ENCODE data around the gene BTN1A1. TPM values are rescaled to one million over a fixed set of nuclear protein-coding genes. Genes with fewer than 3 reads are reported as not detected.

Gene BTN1A1
- total RNA-seq, 1 donor from 2014 or later = not detected

GRCh38 chr6:26552640-26553188 lies 52.6 kb downstream of the BTN1A1 start:
- Mint-ChIP-seq H3K36me3 (ENCODE audit: unreplicated experiment) (no peaks in the 10 kb centered on the region), H3K4me3 (ENCODE audit: unreplicated experiment) (no peak overlapping the region), H3K27ac (ENCODE audit: unreplicated experiment) (no peak overlapping the region), H3K4me1 (ENCODE audit: unreplicated experiment) (peaks cover 15% of the 10 kb centered on the region), H3K27me3 (ENCODE audit: unreplicated experiment) (no peaks in the 10 kb centered on the region), H3K9me3 (ENCODE audit: unreplicated experiment) (no peaks in the 10 kb centered on the region)
- DNase-seq (ENCODE audit: extremely low spot score, unreplicated experiment) = peak; percentile 5
- TF ChIP-seq CTCF (IDR thresholded peaks at IDR 0.05) = no peak

GRCh38 chr6:26553264-26553634 lies 53.1 kb downstream of the BTN1A1 start:
- no peaks in the 10 kb centered on the region for H3K36me3 Mint-ChIP-seq (ENCODE audit: unreplicated experiment)
- DNase-seq (ENCODE audit: extremely low spot score, unreplicated experiment) = peak; percentile 89
- no peak overlapping the region for H3K27ac Mint-ChIP-seq (ENCODE audit: unreplicated experiment)
- TF ChIP-seq CTCF (IDR thresholded peaks at IDR 0.05) = no peak
- H3K4me1 Mint-ChIP-seq (ENCODE audit: unreplicated experiment) = peaks cover 15% of the 10 kb centered on the region
- H3K4me3 Mint-ChIP-seq (ENCODE audit: unreplicated experiment) = no peak overlapping the region
- no peaks in the 10 kb centered on the region for H3K9me3 Mint-ChIP-seq (ENCODE audit: unreplicated experiment)
- no peaks in the 10 kb centered on the region for H3K27me3 Mint-ChIP-seq (ENCODE audit: unreplicated experiment)

- no peaks in the 10 kb centered on the region for H3K27me3 Mint-ChIP-seq (ENCODE audit: unreplicated experiment)
- no peak for TF ChIP-seq CTCF (IDR thresholded peaks at IDR 0.05)
- H3K27ac Mint-ChIP-seq (ENCODE audit: unreplicated experiment) = no peak overlapping the region
- no peak overlapping the region for H3K4me3 Mint-ChIP-seq (ENCODE audit: unreplicated experiment)
- DNase-seq (ENCODE audit: extremely low spot score, unreplicated experiment) = peak; percentile 90
- peaks cover 15% of the 10 kb centered on the region for H3K4me1 Mint-ChIP-seq (ENCODE audit: unreplicated experiment)
- no peaks in the 10 kb centered on the region for H3K36me3 Mint-ChIP-seq (ENCODE audit: unreplicated experiment)
- H3K9me3 Mint-ChIP-seq (ENCODE audit: unreplicated experiment) = no peaks in the 10 kb centered on the region
Measured at GRCh38 chr6:26553635-26554446, 53.7 kb downstream of the BTN1A1 start.

- no peaks in the 10 kb centered on the region for H3K36me3 Mint-ChIP-seq (ENCODE audit: unreplicated experiment)
- no peaks in the 10 kb centered on the region for H3K9me3 Mint-ChIP-seq (ENCODE audit: unreplicated experiment)
- no peak for TF ChIP-seq CTCF (IDR thresholded peaks at IDR 0.05)
- H3K4me1 Mint-ChIP-seq (ENCODE audit: unreplicated experiment) = peaks cover 15% of the 10 kb centered on the region
- DNase-seq (ENCODE audit: extremely low spot score, unreplicated experiment) = no peak
- no peak overlapping the region for H3K4me3 Mint-ChIP-seq (ENCODE audit: unreplicated experiment)
- H3K27ac Mint-ChIP-seq (ENCODE audit: unreplicated experiment) = no peak overlapping the region
- H3K27me3 Mint-ChIP-seq (ENCODE audit: unreplicated experiment) = no peaks in the 10 kb centered on the region
Measured at GRCh38 chr6:26554447-26554696, 54.3 kb downstream of the BTN1A1 start.

- Mint-ChIP-seq H3K27ac (ENCODE audit: unreplicated experiment) (peak overlapping the region; percentile 80), H3K27me3 (ENCODE audit: unreplicated experiment) (no peaks in the 10 kb centered on the region), H3K36me3 (ENCODE audit: unreplicated experiment) (no peaks in the 10 kb centered on the region), H3K4me1 (ENCODE audit: unreplicated experiment) (peaks cover 15% of the 10 kb centered on the region), H3K4me3 (ENCODE audit: unreplicated experiment) (no peak overlapping the region), H3K9me3 (ENCODE audit: unreplicated experiment) (no peaks in the 10 kb centered on the region)
- DNase-seq (ENCODE audit: extremely low spot score, unreplicated experiment) = no peak
- TF ChIP-seq CTCF (IDR thresholded peaks at IDR 0.05) = no peak
Measured at GRCh38 chr6:26554697-26555504, 54.8 kb downstream of the BTN1A1 start.
